H1 (cell line): ENCODE data around the gene ACBD6.

Experiments used
- CHD2 ChIP-seq: IDR thresholded peaks from 2 replicates; pipeline ENCODE4 v1.6.1; 2012; ENCODE audit warnings: low read length, improper control_type of control experiment
- CTCF ChIP-seq, 3 experiments: IDR thresholded peaks; 1 replicate in 2 of 3; 2 replicates in 1 of 3; pipeline versions ENCODE4 v1.5.1 to v1.6.1; 2011; ENCODE audit warnings: low read length in 3 of 3, mild to moderate bottlenecking in 3 of 3, inconsistent platforms in 2 of 3, low read depth in 1 of 3, moderate library complexity in 1 of 3; ENCODE audit not compliant: insufficient read depth in 1 of 3; ENCODE audit errors: control extremely low read depth in 1 of 3
- EZH2 ChIP-seq: fragments of 200-600 bp; sonication (generic); IDR thresholded peaks from 2 replicates; pipeline ENCODE4 v1.7.1; 2012; ENCODE audit warnings: low read depth, mild to moderate bottlenecking, moderate library complexity, low read length, inconsistent platforms; ENCODE audit not compliant: severe bottlenecking
- GTF2F1 ChIP-seq: IDR thresholded peaks from 2 replicates; pipeline ENCODE4 v1.6.1; 2012; ENCODE audit warnings: low read depth, low read length, improper control_type of control experiment, borderline replicate concordance
- KDM5A ChIP-seq: fragments of 200-600 bp; IDR thresholded peaks from 2 replicates; pipeline ENCODE4 v1.7.1; 2012; ENCODE audit warnings: mild to moderate bottlenecking, low read length, inconsistent platforms, mixed read lengths
- POLR2A ChIP-seq, 2 experiments: IDR thresholded peaks; 1 replicate in 1 of 2; 2 replicates in 1 of 2; pipeline ENCODE4 v1.6.1; 2011; ENCODE audit warnings: low read depth in 2 of 2, low read length in 2 of 2, mild to moderate bottlenecking in 2 of 2; ENCODE audit errors: control extremely low read depth in 1 of 2
- POLR2AphosphoS5 ChIP-seq: IDR thresholded peaks from 2 replicates; pipeline ENCODE4 v1.6.1; 2011; ENCODE audit warnings: low read depth, low read length
- RAD21 ChIP-seq, 2 experiments: IDR thresholded peaks in 1 of 2; conservative IDR thresholded peaks in 1 of 2; 2 replicates each; pipeline ENCODE4 v1.6.1; 2011; ENCODE audit warnings: low read depth in 2 of 2, low read length in 2 of 2, improper control_type of control experiment in 1 of 2, inconsistent platforms in 1 of 2, mild to moderate bottlenecking in 1 of 2, moderate library complexity in 1 of 2
- RFX5 ChIP-seq: IDR thresholded peaks from 2 replicates; pipeline ENCODE4 v1.6.1; 2011; ENCODE audit warnings: low read depth, low read length, improper control_type of control experiment, borderline replicate concordance
- SIN3A ChIP-seq, 2 experiments: IDR thresholded peaks in 1 of 2; conservative IDR thresholded peaks in 1 of 2; 2 replicates each; pipeline ENCODE4 v1.6.1; 2011 to 2012; ENCODE audit warnings: low read length in 2 of 2, improper control_type of control experiment in 1 of 2, low read depth in 1 of 2, mild to moderate bottlenecking in 1 of 2
- TEAD4 ChIP-seq: IDR thresholded peaks from 2 replicates; pipeline ENCODE4 v1.6.1; 2012; ENCODE audit warnings: low read depth, low read length, inconsistent platforms, mixed read lengths
- USF2 ChIP-seq: IDR thresholded peaks from 2 replicates; pipeline ENCODE4 v1.6.1; 2011; ENCODE audit warnings: low read length, improper control_type of control experiment
- TF ChIP-seq, protein P1 (sequence below): IDR thresholded peaks from 2 replicates; pipeline ENCODE4 v1.6.1; 2012; ENCODE audit warnings: inconsistent platforms

- no peak for TF ChIP-seq CTCF (IDR thresholded peaks at IDR 0.05; ENCODE audit: control extremely low read depth in 1 of 3, insufficient read depth in 1 of 3, low read depth in 1 of 3, low read length in 3 of 3)
- TF ChIP-seq TEAD4, result no peak
- no peak for TF ChIP-seq RAD21 (IDR thresholded peaks at IDR 0.05 in 1 of 2, conservative IDR thresholded peaks at IDR 0.05 in 1 of 2; ENCODE audit: low read depth in 2 of 2, low read length in 2 of 2)
- no peak for TF ChIP-seq POLR2AphosphoS5
- TF ChIP-seq POLR2A (IDR thresholded peaks at IDR 0.05; ENCODE audit: control extremely low read depth in 1 of 2, low read depth in 2 of 2, low read length in 2 of 2), result no peak
- TF ChIP-seq, protein P1, sequence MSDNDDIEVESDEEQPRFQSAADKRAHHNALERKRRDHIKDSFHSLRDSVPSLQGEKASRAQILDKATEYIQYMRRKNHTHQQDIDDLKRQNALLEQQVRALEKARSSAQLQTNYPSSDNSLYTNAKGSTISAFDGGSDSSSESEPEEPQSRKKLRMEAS, result no peak
- TF ChIP-seq SIN3A (conservative IDR thresholded peaks at IDR 0.05 in 1 of 2, IDR thresholded peaks at IDR 0.05 in 1 of 2; ENCODE audit: low read depth in 1 of 2, low read length in 2 of 2), result no peak
- TF ChIP-seq EZH2, result no peak
- TF ChIP-seq USF2, result no peak
- TF ChIP-seq KDM5A, result no peak
- no peak for TF ChIP-seq RFX5
- TF ChIP-seq CHD2, result no peak
- TF ChIP-seq GTF2F1, result no peak
These were observed 34.5 kb upstream of the ACBD6 start for GRCh38 chr1:180536821-180537372.
